H1 (cell line): ENCODE measurements around the gene FGGY. TPM values are rescaled to one million over a fixed set of nuclear protein-coding genes. Genes with fewer than 3 reads are reported as not detected.

Experiments
- CTCF ChIA-PET: fragments of 300-600 bp; sonication (Branson Sonifier 250); formaldehyde crosslinking; loops from one replicate; lab custom pipeline; 2021; ENCODE audit not compliant: partially characterized antibody; lab: Charles Lee
- POLR2A ChIA-PET: fragments of 300-600 bp; sonication (Branson Sonifier 250); formaldehyde crosslinking; loops from one replicate; lab custom pipeline; 2021; ENCODE audit warnings: inconsistent platforms; ENCODE audit not compliant: partially characterized antibody; lab: Charles Lee
- DNase-seq, 2 experiments: peaks; one replicate each; pipeline versions ENCODE4 v3.0.0 to v3.0.0-alpha.2; 2010 to 2022; ENCODE audit warnings: low spot score in 2 of 2, low read depth in 1 of 2, mixed read lengths in 1 of 2
- FAIRE-seq: peaks from 2 replicates; lab custom pipeline; 2011; peaks lifted over from hg19 to GRCh38; lab: Jason Lieb, UNC
- H2AFZ ChIP-seq: 2 replicates; pipeline ENCODE4 v1.8.1; 2012; ENCODE audit warnings: low read length, inconsistent platforms
- H2AK5ac ChIP-seq: 2 replicates; pipeline ENCODE4 v1.6.1; 2013; ENCODE audit warnings: low read depth, low read length
- H2BK120ac ChIP-seq: replicated peaks from 2 replicates; pipeline ENCODE3; 2013; ENCODE audit warnings: low read depth, low read length, inconsistent platforms
- H2BK12ac ChIP-seq: 2 replicates; pipeline ENCODE4 v1.6.1; 2013; ENCODE audit warnings: low read depth, low read length
- H2BK15ac ChIP-seq: 2 replicates; pipeline ENCODE4 v1.6.1; 2013; ENCODE audit warnings: low read length
- H2BK20ac ChIP-seq: 2 replicates; pipeline ENCODE4 v1.6.1; 2013; ENCODE audit warnings: low read length
- H2BK5ac ChIP-seq: 2 replicates; pipeline ENCODE4 v1.6.1; 2013; ENCODE audit warnings: low read depth, low read length
- H3K14ac ChIP-seq: 2 replicates; pipeline ENCODE4 v1.6.1; 2013; ENCODE audit warnings: inconsistent platforms; ENCODE audit not compliant: insufficient read length
- H3K18ac ChIP-seq: 2 replicates; pipeline ENCODE4 v1.6.1; 2013; ENCODE audit warnings: low read length; ENCODE audit errors: extremely low read depth
- H3K23ac ChIP-seq: 2 replicates; pipeline ENCODE4 v1.6.1; 2013; ENCODE audit warnings: inconsistent platforms; ENCODE audit not compliant: insufficient read length
- H3K23me2 ChIP-seq: 2 replicates; pipeline ENCODE4 v1.6.1; 2013; ENCODE audit warnings: low read depth, low read length
- H3K27ac ChIP-seq: 2 replicates; pipeline ENCODE4 v1.6.1; 2011; ENCODE audit warnings: low read depth, low read length, inconsistent platforms
- H3K27me3 ChIP-seq, 4 experiments: replicated peaks in 1 of 4; 1 replicate in 1 of 4; 2 replicates in 3 of 4; pipeline versions ENCODE4 v1.6.1 to v1.8.1; 2011 to 2013; ENCODE audit warnings: low read length in 3 of 4, mild to moderate bottlenecking in 3 of 4, inconsistent platforms in 2 of 4, mixed read lengths in 2 of 4, moderate library complexity in 1 of 4; ENCODE audit not compliant: control insufficient read depth in 3 of 4, insufficient read depth in 3 of 4; ENCODE audit errors: extremely low read depth in 1 of 4
- H3K36me3 ChIP-seq, 4 experiments: 2 replicates each; pipeline versions ENCODE4 v1.6.1 to v1.8.1; 2011 to 2013; ENCODE audit warnings: mild to moderate bottlenecking in 4 of 4, low read length in 3 of 4, moderate library complexity in 2 of 4, control low read depth in 1 of 4, inconsistent platforms in 1 of 4; ENCODE audit not compliant: insufficient read depth in 4 of 4, control insufficient read depth in 2 of 4
- H3K4ac ChIP-seq: replicated peaks from 2 replicates; pipeline ENCODE3; 2013; ENCODE audit warnings: low read length, low read depth, mixed read lengths, inconsistent platforms; ENCODE audit not compliant: insufficient read length
- H3K4me1 ChIP-seq, 4 experiments: replicated peaks in 1 of 4; 1 replicate in 1 of 4; 2 replicates in 3 of 4; pipeline versions ENCODE4 v1.6.1 to v1.8.1; 2011 to 2013; ENCODE audit warnings: low read length in 3 of 4, inconsistent platforms in 2 of 4, mixed read lengths in 1 of 4; ENCODE audit not compliant: insufficient read depth in 4 of 4, control insufficient read depth in 3 of 4
- H3K4me2 ChIP-seq, 2 experiments: 2 replicates each; pipeline versions ENCODE4 v1.6.1 to v1.8.1; 2011 to 2013; ENCODE audit warnings: low read depth in 2 of 2, low read length in 2 of 2, control low read depth in 1 of 2, inconsistent platforms in 1 of 2, mild to moderate bottlenecking in 1 of 2; ENCODE audit not compliant: insufficient read depth in 1 of 2
- H3K4me3 ChIP-seq, 4 experiments: fragments of 200-600, 300-600 bp in 1 of 4; sonication (generic), shearing (Covaris generic), sonication (Bioruptor Twin) in 1 of 4; 2 replicates each; pipeline versions ENCODE4 v1.5.1 to v1.8.1; 2011 to 2016; ENCODE audit warnings: low read length in 4 of 4, low read depth in 3 of 4, control low read depth in 2 of 4, inconsistent platforms in 2 of 4, mild to moderate bottlenecking in 2 of 4, mixed read lengths in 1 of 4, moderate library complexity in 1 of 4; ENCODE audit not compliant: insufficient read depth in 2 of 4; ENCODE audit errors: extremely low read depth in 1 of 4
- H3K56ac ChIP-seq: replicated peaks from 2 replicates; pipeline ENCODE3; 2013; ENCODE audit warnings: low read depth, mild to moderate bottlenecking, mixed read lengths, low read length, inconsistent platforms; ENCODE audit not compliant: insufficient read length
- H3K79me1 ChIP-seq: 2 replicates; pipeline ENCODE4 v1.6.1; 2013; ENCODE audit warnings: low read depth, low read length, control low read depth
- H3K79me2 ChIP-seq, 2 experiments: 2 replicates each; pipeline versions ENCODE4 v1.6.1 to v1.8.1; 2012 to 2013; ENCODE audit warnings: low read length in 2 of 2, mild to moderate bottlenecking in 2 of 2, inconsistent platforms in 1 of 2; ENCODE audit not compliant: insufficient read depth in 2 of 2, control insufficient read depth in 1 of 2
- H3K9ac ChIP-seq, 4 experiments: replicated peaks in 1 of 4; 1 replicate in 1 of 4; 2 replicates in 3 of 4; pipeline versions ENCODE4 v1.6.1 to v1.8.1; 2011 to 2013; ENCODE audit warnings: low read depth in 3 of 4, low read length in 3 of 4, control low read depth in 2 of 4, mild to moderate bottlenecking in 2 of 4, moderate library complexity in 2 of 4, inconsistent platforms in 1 of 4; ENCODE audit errors: extremely low read depth in 1 of 4
- H3K9me3 ChIP-seq, 2 experiments: 2 replicates each; pipeline versions ENCODE4 v1.6.1 to v1.8.1; 2012 to 2013; ENCODE audit warnings: mild to moderate bottlenecking in 2 of 2, moderate library complexity in 2 of 2, control low read depth in 1 of 2, inconsistent platforms in 1 of 2, low read depth in 1 of 2, low read length in 1 of 2, mixed read lengths in 1 of 2; ENCODE audit not compliant: insufficient read depth in 2 of 2
- H4K20me1 ChIP-seq, 2 experiments: replicated peaks in 1 of 2; 2 replicates each; pipeline versions ENCODE3 to v1.8.1; 2011 to 2013; ENCODE audit warnings: inconsistent platforms in 2 of 2, low read length in 2 of 2, mild to moderate bottlenecking in 1 of 2; ENCODE audit not compliant: insufficient read depth in 2 of 2, control insufficient read depth in 1 of 2
- H4K5ac ChIP-seq: 2 replicates; pipeline ENCODE4 v1.6.1; 2013; ENCODE audit warnings: low read length, low read depth, mixed read lengths, inconsistent platforms; ENCODE audit not compliant: insufficient read length
- H4K8ac ChIP-seq: 2 replicates; pipeline ENCODE4 v1.8.0; 2013; ENCODE audit warnings: mild to moderate bottlenecking, moderate library complexity, low read length, inconsistent platforms; ENCODE audit not compliant: insufficient read depth; ENCODE audit errors: extremely low read depth
- H4K91ac ChIP-seq: replicated peaks from 2 replicates; pipeline ENCODE3; 2013; ENCODE audit warnings: low read length, mixed read lengths, inconsistent platforms; ENCODE audit not compliant: insufficient read length
- ATF3 ChIP-seq: IDR thresholded peaks from 2 replicates; pipeline ENCODE4 v1.6.1; 2011; ENCODE audit warnings: low read depth, mild to moderate bottlenecking, low read length; ENCODE audit not compliant: insufficient read depth
- CBX5 ChIP-seq: fragments of 300-800, 300-1000 bp; sonication (generic); IDR thresholded peaks from 2 replicates; pipeline ENCODE4 v1.7.1; 2016; ENCODE audit warnings: antibody characterized with exemption, low read length, low read depth
- CBX8 ChIP-seq: fragments of 300-800, 300-1000 bp; sonication (generic); IDR thresholded peaks from 2 replicates; pipeline ENCODE4 v1.7.1; 2016; ENCODE audit warnings: low read depth, low read length, borderline replicate concordance
- GTF2F1 ChIP-seq: IDR thresholded peaks from 2 replicates; pipeline ENCODE4 v1.6.1; 2012; ENCODE audit warnings: low read depth, low read length, improper control_type of control experiment, borderline replicate concordance
- HDAC2 ChIP-seq, 2 experiments: fragments of 300-600 bp in 1 of 2; sonication (generic) in 1 of 2; IDR thresholded peaks; 2 replicates each; pipeline ENCODE4 v1.6.1; 2011 to 2012; ENCODE audit warnings: low read depth in 2 of 2, low read length in 2 of 2, mild to moderate bottlenecking in 2 of 2, moderate library complexity in 2 of 2, borderline replicate concordance in 1 of 2, inconsistent platforms in 1 of 2
- JUND ChIP-seq: IDR thresholded peaks from 2 replicates; pipeline ENCODE4 v1.6.1; 2011; ENCODE audit warnings: mild to moderate bottlenecking, improper control_type of control experiment, low read length
- KDM5A ChIP-seq: fragments of 200-600 bp; IDR thresholded peaks from 2 replicates; pipeline ENCODE4 v1.7.1; 2012; ENCODE audit warnings: mild to moderate bottlenecking, low read length, inconsistent platforms, mixed read lengths
- MAX ChIP-seq: IDR thresholded peaks from 2 replicates; pipeline ENCODE4 v1.6.1; 2012; ENCODE audit warnings: inconsistent platforms
- NRF1 ChIP-seq: IDR thresholded peaks from 2 replicates; pipeline ENCODE4 v1.6.1; 2011; ENCODE audit warnings: mild to moderate bottlenecking, low read depth, low read length, improper control_type of control experiment
- POU5F1 ChIP-seq: IDR thresholded peaks from 2 replicates; pipeline ENCODE4 v1.6.1; 2011; ENCODE audit warnings: low read depth, mild to moderate bottlenecking, low read length, moderate library complexity
- SIRT6 ChIP-seq: IDR thresholded peaks from one replicate; pipeline ENCODE4 v1.7.1; 2012; ENCODE audit warnings: low read length, inconsistent platforms
- TBP ChIP-seq: IDR thresholded peaks from 2 replicates; pipeline ENCODE4 v1.6.1; 2011; ENCODE audit warnings: low read depth, low read length, improper control_type of control experiment
- YY1 ChIP-seq: IDR thresholded peaks from 2 replicates; pipeline ENCODE4 v1.6.1; 2011; ENCODE audit warnings: low read depth, mild to moderate bottlenecking, low read length
- ZNF274 ChIP-seq: IDR thresholded peaks from 2 replicates; pipeline ENCODE4 v1.7.0; 2012; ENCODE audit warnings: low read length, borderline replicate concordance; ENCODE audit errors: extremely low read depth
- WGBS, 2 experiments: shearing (Covaris generic) in 1 of 2; methylation state at CpG; one replicate each; pipeline versions ENCODE4 v1.1.6 to v1.1.7; 2013 to 2015; ENCODE audit warnings: low lambda C conversion rate in 2 of 2, mixed read lengths in 2 of 2, inconsistent platforms in 1 of 2, low coverage in 1 of 2, missing lambda C conversion rate in 1 of 2; ENCODE audit not compliant: insufficient replicate concordance in 2 of 2, insufficient coverage in 1 of 2, insufficient read length in 1 of 2; ENCODE audit errors: extremely low coverage in 1 of 2, missing lambda C conversion rate in 1 of 2; 5-methylcytosine and 5-hydroxymethylcytosine counted together
- polyA plus RNA-seq, 7 experiments: library from polyadenylated mRNA; depleted of rRNA in 3 of 7; stranded (reverse) in 5 of 7; unstranded in 2 of 7; fragments of >200 nt in 5 of 7; fragments of 200-250 nt in 2 of 7; gene quantifications; 1 replicate in 5 of 7; 2 replicates in 1 of 7; 4 replicates in 1 of 7; pipeline versions ENCODE4 v1.2.1 to v1.2.3, GENCODE V29; 2011 to 2013; ENCODE audit warnings: missing spikeins in 2 of 7, mixed read lengths in 2 of 7
- total RNA-seq: library from RNA; stranded (reverse); fragmentation: NEBNext Ultra II Directional; extraction: Animal tissue kit (Norgen Biotek cat#: 25700); gene quantifications from 2 replicates; pipeline ENCODE4 v1.2.1, GENCODE V29; 2021

FGGY gene
- total and polyA plus RNA-seq, 2 of the 8 experiments (the other 6 are each of a cell fraction or from before 2014, with no cell fraction given): 10.3 to 12.5 TPM

GRCh38 chr1:59730302-59730701, 433.4 kb downstream of the FGGY start:
- Histone ChIP-seq H3K27me3 (no peaks in the 10 kb centered on the region), H3K79me2 (no peaks in the 10 kb centered on the region), H4K5ac (no peak overlapping the region), H4K20me1 (no peaks in the 10 kb centered on the region), H2BK12ac (0 out of 2 replicates have a peak overlapping the region, but pooled peaks have one; percentile 75), H2AK5ac (no peak overlapping the region), H3K18ac (no peak overlapping the region), H3K23ac (no peak overlapping the region), H3K36me3 (no peaks in the 10 kb centered on the region), H3K4me1 (0 out of 7 replicates have a peak, but pooled peaks cover 0 to 4% (median 0%) of the 10 kb centered on the region in 4 experiments), H3K14ac (no peak overlapping the region), H4K91ac (no peak overlapping the region), H3K23me2 (no peaks in the 10 kb centered on the region), H3K9me3 (peaks cover 2 to 4% of the 10 kb centered on the region in 2 experiments; a peak in 1 of 4 replicates), H3K9ac (no peak overlapping the region), H3K4me2 (no peak overlapping the region), H2BK20ac (no peak overlapping the region), H3K79me1 (no peaks in the 10 kb centered on the region), H3K4ac (no peak overlapping the region), H4K8ac (no peak overlapping the region), H2AFZ (no peak overlapping the region), H3K4me3 (no peak overlapping the region), H3K56ac (no peak overlapping the region), H3K27ac (no peak overlapping the region), H2BK15ac (no peak overlapping the region), H2BK120ac (no peak overlapping the region), H2BK5ac (no peak overlapping the region)
- ChIA-PET POLR2A (interaction anchor here (1.3 kb wide), 1 partner anchor 1030 kb away, joined by 4 read pairs; the partner anchor contains the start of gene MYSM1), CTCF (interaction anchor here (1.5 kb wide), 1 partner anchor 29 kb away, joined by 4 read pairs; no protein-coding TSS in a partner anchor)
- FAIRE-seq: no peak
- 91% methylated on average over 1 of the region's 1 CpG; no CpG with 5 or more reads in 1 of the 2 experiments for WGBS, 2 experiments
- DNase-seq: no peak
- TF ChIP-seq JUND (no peak), NRF1 (no peak), KDM5A (no peak), CBX5 (no peak), CBX8 (no peak), SIRT6 (no peak), GTF2F1 (no peak), YY1 (no peak), HDAC2 (IDR thresholded peaks at IDR 0.05; ENCODE audit: borderline replicate concordance in 1 of 2, low read depth in 2 of 2, low read length in 2 of 2) (no peak), ATF3 (no peak), POU5F1 (no peak), ZNF274 (no peak), TBP (no peak), MAX (no peak)
